ENCODE results near the gene MMP24.
"Not testable (repeated sequence)": the region's sequence is repeated elsewhere in the genome, so short reads cannot be mapped to it uniquely, and the experiment has no call there.

The MMP24 gene

GRCh38 chr20:35254448-35254999, 28.0 kb downstream of the MMP24 start:
- TF ChIP-seq CTCF (conservative IDR thresholded peaks at IDR 0.05; ENCODE audit: low read depth): no peak
- H3K27ac ChIP-seq: no peak overlapping the region
- DNase-seq (ENCODE audit: low spot score): no peak
- CTCF ChIA-PET: interaction anchor here (0.6 kb wide), 1 partner anchor 10 kb away, joined by 3 read pairs; no protein-coding TSS in a partner anchor
- POLR2A ChIA-PET (ENCODE audit: low non-redundant PET): interaction anchor here (0.5 kb wide), 1 partner anchor 89 kb away, joined by 11 read pairs; no protein-coding TSS in a partner anchor

GRCh38 chr20:35257175-35257909, 30.9 kb downstream of the MMP24 start:
- peak overlapping the region; percentile 51 for H3K27ac ChIP-seq
- POLR2A ChIA-PET (ENCODE audit: low non-redundant PET): no interaction called here
- no peak for DNase-seq (ENCODE audit: low spot score)
- no peak for TF ChIP-seq CTCF (conservative IDR thresholded peaks at IDR 0.05; ENCODE audit: low read depth)
- CTCF ChIA-PET: no interaction called here

- H3K27ac ChIP-seq: peak overlapping the region; percentile 0; the same call in 1 of the 2 replicates
- CTCF ChIA-PET: interaction anchor here (0.5 to 0.8 kb wide), 2 partner anchors 9 to 39 kb away, joined by 3 to 5 read pairs; no protein-coding TSS in a partner anchor
- POLR2A ChIA-PET (ENCODE audit: low non-redundant PET): no interaction called here
- TF ChIP-seq CTCF (conservative IDR thresholded peaks at IDR 0.05; ENCODE audit: low read depth): no peak
- no peak for DNase-seq (ENCODE audit: low spot score)
These were observed 33.9 kb downstream of the MMP24 start for GRCh38 chr20:35260426-35260825.

GRCh38 chr20:35262321-35262720, 35.8 kb downstream of the MMP24 start:
- ChIA-PET CTCF (interaction anchor here (0.6 kb wide), 1 partner anchor 185 kb away, joined by 3 read pairs; no protein-coding TSS in a partner anchor), POLR2A (ENCODE audit: low non-redundant PET) (interaction anchor here (0.6 kb wide), 1 partner anchor 14 kb away, joined by 7 read pairs; no protein-coding TSS in a partner anchor)
- not testable (repeated sequence) for DNase-seq (ENCODE audit: low spot score)
- H3K27ac ChIP-seq: peak overlapping the region; percentile 89; the same call in 1 of the 2 replicates

GRCh38 chr20:35262731-35263531, 36.4 kb downstream of the MMP24 start:
- CTCF ChIA-PET: interaction anchor here (0.6 to 2.7 kb wide), 12 partner anchors 15 to 562 kb away, joined by 3 to 14 read pairs (median 4); partner anchors contain the start of gene TRPC4AP
- POLR2A ChIA-PET (ENCODE audit: low non-redundant PET): not testable (repeated sequence)
- DNase-seq (ENCODE audit: low spot score): peak; percentile 93
- peak overlapping the region; percentile 89 for H3K27ac ChIP-seq

GRCh38 chr20:35263532-35264341, 37.2 kb downstream of the MMP24 start:
- ChIA-PET CTCF (interaction anchor here (0.6 to 2.7 kb wide), 12 partner anchors 14 to 199 kb away, joined by 3 to 14 read pairs (median 4); partner anchors contain the start of gene TRPC4AP), POLR2A (ENCODE audit: low non-redundant PET) (no interaction called here)
- TF ChIP-seq CTCF (conservative IDR thresholded peaks at IDR 0.05; ENCODE audit: low read depth): no peak
- no peak for DNase-seq (ENCODE audit: low spot score)
- peak overlapping the region; percentile 89 for H3K27ac ChIP-seq

Measured in RWPE1 (cell line).